ENCODE results near the gene KRTAP2-3.
"Not testable (repeated sequence)": the region's sequence is repeated elsewhere in the genome, so short reads cannot be mapped to it uniquely, and the experiment has no call there.

DNA sequence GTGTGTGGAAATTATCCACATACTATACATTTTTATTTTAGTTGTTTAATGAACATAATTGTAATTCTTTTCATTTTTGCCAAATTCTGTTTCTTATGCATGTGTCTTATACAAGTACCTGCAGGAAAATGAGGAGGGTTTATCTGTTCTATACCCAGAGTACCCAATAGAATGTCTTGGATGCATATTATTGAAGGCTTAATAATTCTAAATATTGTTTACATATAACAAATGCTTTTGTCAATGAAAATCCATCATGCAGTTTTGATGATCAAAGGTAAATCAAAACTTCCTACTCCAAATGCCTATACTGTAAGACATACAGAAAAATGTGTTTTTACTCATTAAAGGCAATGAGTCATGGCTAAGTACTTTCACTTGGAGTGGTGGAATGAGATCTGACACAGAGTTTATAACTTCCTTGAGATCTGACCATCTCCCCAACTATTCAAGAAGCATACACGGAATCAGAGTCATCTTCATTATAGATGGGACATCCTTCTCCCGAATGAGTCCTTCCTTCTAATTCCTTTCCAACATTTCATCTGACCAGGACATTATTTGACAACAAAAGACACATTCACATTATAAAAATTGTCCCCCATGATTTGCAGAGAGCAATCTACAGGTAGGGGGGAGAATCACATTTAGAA is 44.6 kb upstream of the KRTAP2-3 start:
- not testable (repeated sequence) for TF ChIP-seq POLR2A, POLR2AphosphoS5, EP300 (IDR thresholded peaks at IDR 0.05)
- TF ChIP-seq, protein P1, sequence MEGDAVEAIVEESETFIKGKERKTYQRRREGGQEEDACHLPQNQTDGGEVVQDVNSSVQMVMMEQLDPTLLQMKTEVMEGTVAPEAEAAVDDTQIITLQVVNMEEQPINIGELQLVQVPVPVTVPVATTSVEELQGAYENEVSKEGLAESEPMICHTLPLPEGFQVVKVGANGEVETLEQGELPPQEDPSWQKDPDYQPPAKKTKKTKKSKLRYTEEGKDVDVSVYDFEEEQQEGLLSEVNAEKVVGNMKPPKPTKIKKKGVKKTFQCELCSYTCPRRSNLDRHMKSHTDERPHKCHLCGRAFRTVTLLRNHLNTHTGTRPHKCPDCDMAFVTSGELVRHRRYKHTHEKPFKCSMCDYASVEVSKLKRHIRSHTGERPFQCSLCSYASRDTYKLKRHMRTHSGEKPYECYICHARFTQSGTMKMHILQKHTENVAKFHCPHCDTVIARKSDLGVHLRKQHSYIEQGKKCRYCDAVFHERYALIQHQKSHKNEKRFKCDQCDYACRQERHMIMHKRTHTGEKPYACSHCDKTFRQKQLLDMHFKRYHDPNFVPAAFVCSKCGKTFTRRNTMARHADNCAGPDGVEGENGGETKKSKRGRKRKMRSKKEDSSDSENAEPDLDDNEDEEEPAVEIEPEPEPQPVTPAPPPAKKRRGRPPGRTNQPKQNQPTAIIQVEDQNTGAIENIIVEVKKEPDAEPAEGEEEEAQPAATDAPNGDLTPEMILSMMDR (IDR thresholded peaks at IDR 0.05) = not testable (repeated sequence)

All from gastroesophageal sphincter (tissue), 3 donors.